Endothelial cell (in vitro differentiated cells): ENCODE results near the gene FDXACB1. TPM values are rescaled to one million over a fixed set of nuclear protein-coding genes. Genes with fewer than 3 reads are reported as not detected.

Experiments
- DNase-seq: peaks from one replicate; pipeline ENCODE4 v3.0.0; 2021; ENCODE audit warnings: low spot score
- H3K27ac Mint-ChIP-seq: one replicate; pipeline ENCODE4 v1.8.0; 2021; ENCODE audit warnings: mixed read lengths, inconsistent platforms; ENCODE audit not compliant: unreplicated experiment
- H3K27me3 Mint-ChIP-seq: one replicate; pipeline ENCODE4 v1.8.0; 2021; ENCODE audit warnings: mild to moderate bottlenecking, moderate library complexity, mixed read lengths, inconsistent platforms; ENCODE audit not compliant: unreplicated experiment
- H3K36me3 Mint-ChIP-seq: one replicate; pipeline ENCODE4 v1.8.0; 2021; ENCODE audit warnings: mild to moderate bottlenecking, low read depth, mixed read lengths, inconsistent platforms; ENCODE audit not compliant: unreplicated experiment
- H3K4me1 Mint-ChIP-seq: one replicate; pipeline ENCODE4 v1.8.0; 2021; ENCODE audit warnings: mild to moderate bottlenecking, mixed read lengths, inconsistent platforms; ENCODE audit not compliant: unreplicated experiment
- H3K4me3 Mint-ChIP-seq: one replicate; pipeline ENCODE4 v1.8.0; 2021; ENCODE audit warnings: mild to moderate bottlenecking, mixed read lengths, inconsistent platforms; ENCODE audit not compliant: unreplicated experiment
- H3K9me3 Mint-ChIP-seq: one replicate; pipeline ENCODE4 v1.8.0; 2021; ENCODE audit warnings: mixed read lengths, inconsistent platforms; ENCODE audit not compliant: unreplicated experiment
- CTCF ChIP-seq: fragments of 200-600 bp; sonication (generic); IDR thresholded peaks from one replicate; pipeline ENCODE4 v1.5.0; 2021; ENCODE audit warnings: antibody characterized with exemption; ENCODE audit not compliant: unreplicated experiment
- total RNA-seq: library from RNA; stranded (reverse); fragmentation: NEBNext Ultra II Directional; extraction: Animal tissue kit (Norgen Biotek cat#: 25700); gene quantifications from one replicate; pipeline ENCODE4 v1.2.1, GENCODE V29; 2021; ENCODE audit not compliant: unreplicated experiment

FDXACB1 gene
- total RNA-seq, 1 donor from 2014 or later, result 1.4 TPM

GRCh38 chr11:111913031-111913861 lies 34.3 kb upstream of the FDXACB1 start:
- DNase-seq, result no peak
- peaks cover 6% of the 10 kb centered on the region for H3K27me3 Mint-ChIP-seq
- H3K27ac Mint-ChIP-seq, result no peak overlapping the region
- no peaks in the 10 kb centered on the region for H3K36me3 Mint-ChIP-seq
- no peak overlapping the region for H3K4me3 Mint-ChIP-seq
- peaks cover 16% of the 10 kb centered on the region for H3K4me1 Mint-ChIP-seq
- no peaks in the 10 kb centered on the region for H3K9me3 Mint-ChIP-seq
- TF ChIP-seq CTCF, result no peak

DNA sequence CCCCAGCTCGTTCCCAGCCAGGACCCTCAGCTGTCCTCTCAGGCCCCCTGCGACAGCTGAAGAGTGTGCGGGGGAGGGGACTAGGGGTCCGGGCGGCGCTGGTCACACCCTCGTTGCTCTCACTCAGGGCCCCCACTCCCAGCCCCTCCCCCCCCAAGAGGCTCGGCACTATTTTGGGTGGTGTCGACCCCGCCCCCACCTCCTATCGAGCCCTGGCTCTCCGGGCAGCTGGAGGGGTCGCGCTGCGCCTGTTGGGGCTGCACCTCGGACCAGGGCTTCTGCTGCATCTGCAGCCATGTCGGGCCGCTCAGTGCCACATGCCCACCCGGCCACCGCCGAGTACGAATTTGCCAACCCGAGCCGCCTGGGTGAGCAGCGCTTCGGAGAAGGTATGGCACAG lies 33.6 kb upstream of the FDXACB1 start, which contains the start of gene HSPB2:
TSS of gene HSPB2 (plus strand) at position 200 of the 400 bp plus-strand sequence. CDS start at position 296, 96 bp downstream.
- no peak within 1 kb of the TSS for H3K4me3 Mint-ChIP-seq
- no peaks in the 10 kb centered on the region for H3K9me3 Mint-ChIP-seq
- DNase-seq, result no peak

GRCh38 chr11:111911563-111912401 lies 32.8 kb upstream of the FDXACB1 start, which contains the start of gene CRYAB:
CRYAB (minus strand) TSS chr11:111911770; CDS start chr11:111911724, 46 bp downstream.
- Mint-ChIP-seq H3K36me3 (no peaks in the 10 kb centered on the region), H3K4me1 (peaks cover 11% of the 10 kb centered on the region), H3K4me3 (no peak within 1 kb of the TSS), H3K9me3 (no peaks in the 10 kb centered on the region), H3K27ac (peak within 1 kb of the TSS; percentile 30), H3K27me3 (peaks cover 6% of the 10 kb centered on the region)
- no peak for DNase-seq
- no peak for TF ChIP-seq CTCF

More for the DNA sequence above, 33.6 kb upstream of the FDXACB1 start, which contains the start of gene HSPB2:
- H3K27ac Mint-ChIP-seq, result no peak within 1 kb of the TSS
- TF ChIP-seq CTCF, result no peak
- H3K4me1 Mint-ChIP-seq, result peaks cover 14% of the 10 kb centered on the region
- peaks cover 6% of the 10 kb centered on the region for H3K27me3 Mint-ChIP-seq
- no peaks in the 10 kb centered on the region for H3K36me3 Mint-ChIP-seq

- TF ChIP-seq CTCF, result no peak
- Mint-ChIP-seq H3K9me3 (no peaks in the 10 kb centered on the region), H3K27ac (peak overlapping the region; percentile 30), H3K27me3 (peaks cover 6% of the 10 kb centered on the region), H3K36me3 (no peaks in the 10 kb centered on the region), H3K4me3 (no peak overlapping the region), H3K4me1 (peaks cover 11% of the 10 kb centered on the region)
- no peak for DNase-seq
These were observed 32.0 kb upstream of the FDXACB1 start for GRCh38 chr11:111910676-111911562.
